PC-3 (cell line): Measurements from ENCODE around the gene KCTD5. TPM values are rescaled to one million over a fixed set of nuclear protein-coding genes. Genes with fewer than 3 reads are reported as not detected.

Experiments used
- ATAC-seq: fragments of 200-7000 bp; cut with Tn5 transposase; 2 replicates; pipeline ENCODE4 v1.9.1; 2020; ENCODE audit warnings: mild to moderate bottlenecking, moderate library complexity
- BruUV-seq: library from RNA; stranded (reverse); fragments of 400-500 nt; replicated peaks from 2 replicates; lab custom pipeline; 2021; lab: Mats Ljungman, UMichigan
- CTCF ChIA-PET: fragments of 300-600 bp; sonication (Branson Sonifier 250); formaldehyde crosslinking; loops from one replicate; lab custom pipeline; 2022; ENCODE audit warnings: antibody characterized with exemption; lab: Charles Lee
- POLR2A ChIA-PET: fragments of 300-600 bp; sonication (Branson Sonifier 250); formaldehyde crosslinking; loops from one replicate; lab custom pipeline; 2022; ENCODE audit warnings: antibody characterized with exemption; ENCODE audit not compliant: unreplicated experiment; lab: Charles Lee
- DNase-seq: peaks from one replicate; pipeline ENCODE4 v3.0.0-alpha.2; 2015
- H2AFZ ChIP-seq: fragments of 300-600 bp; sonication (generic); 2 replicates; pipeline ENCODE4 v1.6.0; 2016; ENCODE audit warnings: antibody characterized with exemption, low read length
- H3F3A ChIP-seq: fragments of 300-600 bp; sonication (generic); one replicate; pipeline ENCODE4 v1.6.0; 2017; ENCODE audit warnings: antibody characterized with exemption, low read length, control low read depth, mild to moderate bottlenecking; ENCODE audit not compliant: unreplicated experiment
- H3K27ac ChIP-seq: fragments of 300-600 bp; sonication (generic); 2 replicates; pipeline ENCODE4 v1.5.1; 2016; ENCODE audit warnings: mild to moderate bottlenecking, low read length
- H3K27me3 ChIP-seq: fragments of 300-600 bp; sonication (generic); 2 replicates; pipeline ENCODE4 v1.6.1; 2016; ENCODE audit warnings: low read length, mixed read lengths
- H3K36me3 ChIP-seq: fragments of 300-600 bp; sonication (generic); 2 replicates; pipeline ENCODE4 v1.6.1; 2016; ENCODE audit warnings: low read depth, mixed run types, low read length, mixed read lengths
- H3K4me1 ChIP-seq: fragments of 300-600 bp; sonication (generic); 2 replicates; pipeline ENCODE4 v1.5.1; 2016; ENCODE audit warnings: low read length; ENCODE audit not compliant: insufficient read depth
- H3K4me2 ChIP-seq: fragments of 300-600 bp; sonication (generic); 2 replicates; pipeline ENCODE4 v1.6.0; 2016; ENCODE audit warnings: low read length
- H3K4me3 ChIP-seq: fragments of 300-600 bp; sonication (generic); 2 replicates; pipeline ENCODE4 v1.5.1; 2016; ENCODE audit warnings: mild to moderate bottlenecking, low read length, mixed read lengths
- H3K79me2 ChIP-seq: fragments of 300-600 bp; sonication (generic); 2 replicates; pipeline ENCODE4 v1.6.1; 2017; ENCODE audit warnings: low read length, mixed read lengths
- H3K9ac ChIP-seq: fragments of 300-600 bp; sonication (generic); 2 replicates; pipeline ENCODE4 v1.6.0; 2016; ENCODE audit warnings: mild to moderate bottlenecking, low read length
- H3K9me2 ChIP-seq: fragments of 300-600 bp; sonication (generic); replicated peaks from 2 replicates; pipeline ENCODE4 v1.6.1; 2016; ENCODE audit warnings: mixed run types, low read length, mixed read lengths
- H3K9me3 ChIP-seq: fragments of 300-600 bp; sonication (generic); 2 replicates; pipeline ENCODE4 v1.6.1; 2016; ENCODE audit warnings: low read length, mixed read lengths
- H4K20me1 ChIP-seq: fragments of 300-600 bp; sonication (generic); 2 replicates; pipeline ENCODE4 v1.6.1; 2016; ENCODE audit warnings: low read length, mixed read lengths
- CTCF ChIP-seq: fragments of 300-600 bp; sonication (generic); conservative IDR thresholded peaks from 2 replicates; pipeline ENCODE4 v1.5.1; 2017; ENCODE audit warnings: antibody characterized with exemption, low read depth, mild to moderate bottlenecking, low read length
- EZH2 ChIP-seq: fragments of 300-600 bp; sonication (generic); IDR thresholded peaks from one replicate; pipeline ENCODE4 v1.6.1; 2017; ENCODE audit warnings: antibody characterized with exemption, mild to moderate bottlenecking, low read length; ENCODE audit not compliant: unreplicated experiment
- EZH2phosphoT487 ChIP-seq: fragments of 300-600 bp; sonication (generic); IDR thresholded peaks from 2 replicates; pipeline ENCODE4 v1.6.1; 2018; ENCODE audit warnings: mild to moderate bottlenecking, antibody characterized with exemption, low read length, borderline replicate concordance
- intact Hi-C: fragments of 100-400 bp; cut with micrococcal nuclease; formaldehyde crosslinking; loops from 2 replicates; pipeline ENCODE4 v1.9.0; 2023
- total RNA-seq: library from RNA; depleted of rRNA; stranded (reverse); fragments of >200 nt; gene quantifications from 2 replicates; pipeline ENCODE4 v1.2.3, GENCODE V29; 2014

Gene KCTD5
- total RNA-seq, 1 experiment from 2014 or later, result 52.2 TPM

GRCh38 chr16:2724816-2725348 lies 42.6 kb downstream of the KCTD5 start:
- CTCF ChIA-PET, result no interaction called here
- H3K4me2 ChIP-seq, result no peak overlapping the region
- H3K9ac ChIP-seq, result no peak overlapping the region
- no peak overlapping the region for H2AFZ ChIP-seq
- TF ChIP-seq CTCF, result no peak
- TF ChIP-seq EZH2phosphoT487, result no peak
- no peak for TF ChIP-seq EZH2
- H3K9me2 ChIP-seq, result no peaks in the 10 kb centered on the region
- BruUV-seq, result no TSS peak
- H3K9me3 ChIP-seq, result no peaks in the 10 kb centered on the region
- H4K20me1 ChIP-seq, result no peaks in the 10 kb centered on the region
- H3K79me2 ChIP-seq, result no peaks in the 10 kb centered on the region
- no peak for DNase-seq
- no peak overlapping the region for H3K4me3 ChIP-seq
- no peaks in the 10 kb centered on the region for H3K27me3 ChIP-seq
- H3K36me3 ChIP-seq, result no peaks in the 10 kb centered on the region
- POLR2A ChIA-PET, result interaction anchor here (0.5 kb wide), 1 partner anchor 143 kb away, joined by 3 read pairs; no protein-coding TSS in a partner anchor
- H3K4me1 ChIP-seq, result peaks cover 4% of the 10 kb centered on the region
- intact Hi-C loops, result loop anchor here (5.0 kb wide), 1 partner anchor 43 kb away; the partner anchor contains the start of gene KCTD5
- no peak overlapping the region for H3K27ac ChIP-seq
- no peak for ATAC-seq
- H3F3A ChIP-seq, result no peaks in the 10 kb centered on the region

DNA sequence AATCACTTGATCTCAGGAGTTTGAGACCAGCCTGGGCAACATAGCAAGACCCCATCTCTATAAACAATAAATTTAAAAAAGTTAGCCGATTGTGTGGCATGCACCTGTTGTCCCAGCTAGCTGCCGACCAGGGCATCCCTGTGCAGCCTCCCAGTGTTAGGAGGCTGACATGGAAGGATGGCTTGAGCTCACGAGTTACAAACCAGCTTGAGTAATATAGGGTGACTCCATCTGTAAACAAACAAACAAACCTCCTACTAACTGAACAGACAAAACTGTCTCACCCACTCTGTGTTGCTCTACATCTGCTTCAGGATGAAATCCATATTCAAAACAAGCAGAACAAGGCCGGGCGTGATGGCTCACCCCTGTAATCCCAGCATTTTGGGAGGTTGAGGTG lies 44.6 kb downstream of the KCTD5 start:
- H3K27me3 ChIP-seq, result no peaks in the 10 kb centered on the region
- DNase-seq, result no peak
- H3K4me2 ChIP-seq, result no peak overlapping the region
- no peak overlapping the region for H3K4me3 ChIP-seq
- no peaks in the 10 kb centered on the region for H3K79me2 ChIP-seq
- ChIA-PET POLR2A (no interaction called here), CTCF (interaction anchor here (0.6 kb wide), 1 partner anchor 293 kb away, joined by 3 read pairs; the partner anchor contains the start of gene TNFRSF12A)
- no peaks in the 10 kb centered on the region for H3K36me3 ChIP-seq
- H3K9me2 ChIP-seq, result no peaks in the 10 kb centered on the region
- intact Hi-C loops, result no loop called here
- no peaks in the 10 kb centered on the region for H3K9me3 ChIP-seq
- H3K9ac ChIP-seq, result no peak overlapping the region
- no TSS peak for BruUV-seq
- H2AFZ ChIP-seq, result no peak overlapping the region
- H3F3A ChIP-seq, result no peaks in the 10 kb centered on the region
- H3K4me1 ChIP-seq, result no peaks in the 10 kb centered on the region
- no peaks in the 10 kb centered on the region for H4K20me1 ChIP-seq
- TF ChIP-seq CTCF (no peak), EZH2phosphoT487 (no peak), EZH2 (no peak)
- ATAC-seq, result no peak
- H3K27ac ChIP-seq, result no peak overlapping the region

GRCh38 chr16:2728034-2728433 lies 45.7 kb downstream of the KCTD5 start:
- H4K20me1 ChIP-seq, result no peaks in the 10 kb centered on the region
- H3K9ac ChIP-seq, result no peak overlapping the region
- intact Hi-C loops, result no loop called here
- no peaks in the 10 kb centered on the region for H3K27me3 ChIP-seq
- no peak overlapping the region for H3K4me3 ChIP-seq
- H3K27ac ChIP-seq, result no peak overlapping the region
- ChIA-PET POLR2A (no interaction called here), CTCF (no interaction called here)
- H3K4me2 ChIP-seq, result no peak overlapping the region
- H3K79me2 ChIP-seq, result no peaks in the 10 kb centered on the region
- H3K4me1 ChIP-seq, result no peaks in the 10 kb centered on the region
- no peaks in the 10 kb centered on the region for H3K9me3 ChIP-seq
- ATAC-seq (no peak), DNase-seq (no peak)
- H3K36me3 ChIP-seq, result no peaks in the 10 kb centered on the region
- TF ChIP-seq EZH2phosphoT487 (no peak), CTCF (no peak), EZH2 (no peak)
- no TSS peak for BruUV-seq
- H3K9me2 ChIP-seq, result no peaks in the 10 kb centered on the region
- no peak overlapping the region for H2AFZ ChIP-seq
- no peaks in the 10 kb centered on the region for H3F3A ChIP-seq
